ENCODE data around the gene TMPRSS6. TPM values are rescaled to one million over a fixed set of nuclear protein-coding genes. Genes with fewer than 3 reads are reported as not detected.

The TMPRSS6 gene
- total and polyA plus RNA-seq, 2 of the 8 experiments (the other 6 are each of a cell fraction or from before 2014, with no cell fraction given): 0.02 TPM; not detected in 1

GRCh38 chr22:37075822-37076433 is 33.6 kb downstream of the TMPRSS6 start:
- Histone ChIP-seq H2AK5ac (ENCODE audit: low read depth, low read length) (no peak overlapping the region), H2BK12ac (ENCODE audit: low read depth, low read length) (no peak overlapping the region), H2BK20ac (ENCODE audit: low read length) (no peak overlapping the region), H3K4me1 (replicated peaks in 1 of 4; ENCODE audit: control insufficient read depth in 3 of 4, insufficient read depth in 4 of 4, low read length in 3 of 4) (peaks cover 0 to 3% (median under 1%) of the 10 kb centered on the region in 4 experiments; a peak in 3 of 7 replicates), H3K14ac (ENCODE audit: insufficient read length) (no peak overlapping the region), H3K9me3 (ENCODE audit: insufficient read depth in 2 of 2, low read depth in 1 of 2, low read length in 1 of 2) (peaks cover 0 to 3% of the 10 kb centered on the region in 2 experiments; a peak in 2 of 4 replicates), H4K8ac (ENCODE audit: extremely low read depth, insufficient read depth, low read length) (no peak overlapping the region), H2BK5ac (ENCODE audit: low read depth, low read length) (no peak overlapping the region), H3K56ac (replicated peaks; ENCODE audit: insufficient read length, low read depth, low read length) (no peak overlapping the region), H4K91ac (replicated peaks; ENCODE audit: insufficient read length, low read length) (no peak overlapping the region), H3K79me2 (ENCODE audit: control insufficient read depth in 1 of 2, insufficient read depth in 2 of 2, low read length in 2 of 2) (no peaks in the 10 kb centered on the region), H3K27ac (ENCODE audit: low read depth, low read length) (no peak overlapping the region), H3K79me1 (ENCODE audit: low read depth, low read length) (no peaks in the 10 kb centered on the region), H4K20me1 (replicated peaks in 1 of 2; ENCODE audit: control insufficient read depth in 1 of 2, insufficient read depth in 2 of 2, low read length in 2 of 2) (peaks cover 2 to 10% of the 10 kb centered on the region in 2 experiments), H3K23ac (ENCODE audit: insufficient read length) (no peak overlapping the region), H3K4ac (replicated peaks; ENCODE audit: insufficient read length, low read depth, low read length) (no peak overlapping the region), H3K4me3 (ENCODE audit: extremely low read depth in 1 of 4, insufficient read depth in 2 of 4, low read depth in 3 of 4, low read length in 4 of 4) (no peak overlapping the region), H3K18ac (ENCODE audit: extremely low read depth, low read length) (no peak overlapping the region), H3K36me3 (ENCODE audit: control insufficient read depth in 2 of 4, insufficient read depth in 4 of 4, low read length in 3 of 4) (no peaks in the 10 kb centered on the region), H2BK15ac (ENCODE audit: low read length) (no peak overlapping the region), H3K4me2 (ENCODE audit: insufficient read depth in 1 of 2, low read depth in 2 of 2, low read length in 2 of 2) (no peak overlapping the region), H2BK120ac (replicated peaks; ENCODE audit: low read depth, low read length) (no peak overlapping the region), H3K27me3 (replicated peaks in 1 of 4; ENCODE audit: control insufficient read depth in 3 of 4, extremely low read depth in 1 of 4, insufficient read depth in 3 of 4, low read length in 3 of 4) (peaks cover 4 to 41% (median 21%) of the 10 kb centered on the region in 4 experiments), H3K9ac (replicated peaks in 1 of 4; ENCODE audit: extremely low read depth in 1 of 4, low read depth in 3 of 4, low read length in 3 of 4) (no peak overlapping the region), H4K5ac (ENCODE audit: insufficient read length, low read depth, low read length) (no peak overlapping the region), H3K23me2 (ENCODE audit: low read depth, low read length) (peaks cover 16% of the 10 kb centered on the region; the same call in 1 of the 2 replicates), H2AFZ (ENCODE audit: low read length) (no peak overlapping the region)
- DNase-seq (ENCODE audit: low read depth in 1 of 2, low spot score in 2 of 2) (no peak), FAIRE-seq (no peak)
- ChIA-PET POLR2A (ENCODE audit: partially characterized antibody) (interaction anchor here (1.2 kb wide), 1 partner anchor 9 kb away, joined by 4 read pairs; no protein-coding TSS in a partner anchor), CTCF (ENCODE audit: partially characterized antibody) (interaction anchor here (0.9 to 2.5 kb wide), 14 partner anchors 9 to 529 kb away, joined by 3 to 16 read pairs (median 5); no protein-coding TSS in a partner anchor)
- WGBS, 2 experiments (ENCODE audit: extremely low coverage in 1 of 2, insufficient coverage in 1 of 2, insufficient read length in 1 of 2, insufficient replicate concordance in 2 of 2, low coverage in 1 of 2, low lambda C conversion rate in 2 of 2, missing lambda C conversion rate in 1 of 2): 83% methylated on average over 7 of the region's 9 CpGs; no CpG with 5 or more reads in 1 of the 2 experiments
- no peak for TF ChIP-seq RXRA (IDR thresholded peaks at IDR 0.05; ENCODE audit: insufficient read depth, low read depth, low read length)
- no peak for TF ChIP-seq PHF8 (conservative IDR thresholded peaks at IDR 0.05; ENCODE audit: low read depth, low read length)
- no peak for TF ChIP-seq TAF7 (optimal IDR thresholded peaks at IDR 0.05; ENCODE audit: borderline replicate concordance, low read depth, low read length)
